ENCODE results near the gene ST6GALNAC6.

The ST6GALNAC6 gene

GRCh38 chr9:127916720-127917581 is 17.5 kb upstream of the ST6GALNAC6 start, which contains the start of gene ST6GALNAC4:
TSS of gene ST6GALNAC4 (minus strand) at chr9:127917041. CDS start at chr9:127916419, 622 bp downstream.
- DNase-seq (ENCODE audit: low spot score) = peak; percentile 84

- no peak for DNase-seq (ENCODE audit: low spot score)
Measured at GRCh38 chr9:127915801-127916719, 16.7 kb upstream of the ST6GALNAC6 start.

- no peak for DNase-seq (ENCODE audit: low spot score)
Measured at GRCh38 chr9:127915325-127915752, 15.9 kb upstream of the ST6GALNAC6 start.

- DNase-seq (ENCODE audit: low spot score) = no peak
Measured at GRCh38 chr9:127913682-127914081, 14.3 kb upstream of the ST6GALNAC6 start.

- DNase-seq (ENCODE audit: low spot score) = no peak
Measured at GRCh38 chr9:127912882-127913281, 13.5 kb upstream of the ST6GALNAC6 start.

GRCh38 chr9:127912296-127912695 is 12.9 kb upstream of the ST6GALNAC6 start:
- DNase-seq (ENCODE audit: low spot score) = no peak

GRCh38 chr9:127910613-127911205 is 11.3 kb upstream of the ST6GALNAC6 start:
- no peak for DNase-seq (ENCODE audit: low spot score)

GRCh38 chr9:127909839-127910273 is 10.5 kb upstream of the ST6GALNAC6 start:
- DNase-seq (ENCODE audit: low spot score) = no peak

- DNase-seq (ENCODE audit: low spot score) = no peak
Measured at GRCh38 chr9:127908660-127908926, 9.2 kb upstream of the ST6GALNAC6 start.

- no peak for DNase-seq (ENCODE audit: low spot score)
Measured at GRCh38 chr9:127907867-127908659, 8.7 kb upstream of the ST6GALNAC6 start.

- no peak for DNase-seq (ENCODE audit: low spot score)
Measured at GRCh38 chr9:127905788-127906191, 6.4 kb upstream of the ST6GALNAC6 start.

GRCh38 chr9:127905004-127905728 is 5.8 kb upstream of the ST6GALNAC6 start:
- no peak for DNase-seq (ENCODE audit: low spot score)

- DNase-seq (ENCODE audit: low spot score) = no peak
Measured at GRCh38 chr9:127904561-127905003, 5.2 kb upstream of the ST6GALNAC6 start.

- DNase-seq (ENCODE audit: low spot score) = peak; percentile 75
Measured at GRCh38 chr9:127903557-127904475, 4.4 kb upstream of the ST6GALNAC6 start.

- DNase-seq (ENCODE audit: low spot score) = no peak
Measured at GRCh38 chr9:127898433-127899127, 823 bp downstream of the ST6GALNAC6 start.

GRCh38 chr9:127897193-127897692 is 2.2 kb downstream of the ST6GALNAC6 start:
- DNase-seq (ENCODE audit: low spot score) = peak; percentile 77

- DNase-seq (ENCODE audit: low spot score) = no peak
Measured at GRCh38 chr9:127896395-127897192, 2.8 kb downstream of the ST6GALNAC6 start.

GRCh38 chr9:127895811-127896210 is 3.6 kb downstream of the ST6GALNAC6 start:
- no peak for DNase-seq (ENCODE audit: low spot score)

All from SW480 (cell line).